NCI-H187 (cell line): ENCODE results near the gene GCSH.

Experiments
- DNase-seq, 2 experiments: peaks; one replicate each; lab custom pipeline; 2025; lab: John Stamatoyannopoulos, UW

GCSH gene

GRCh38 chr16:81101702-81102101 is 5.5 kb upstream of the GCSH start:
- no peak for DNase-seq

GRCh38 chr16:81099958-81100357 is 3.8 kb upstream of the GCSH start:
- DNase-seq: no peak

- DNase-seq: no peak
Measured at GRCh38 chr16:81097230-81097629, 1.0 kb upstream of the GCSH start.

GRCh38 chr16:81096715-81097208 is 567 bp upstream of the GCSH start:
- DNase-seq: no peak

GRCh38 chr16:81095653-81095952 is 592 bp downstream of the GCSH start:
- no peak for DNase-seq

- no peak for DNase-seq
Measured at GRCh38 chr16:81094771-81095251, 1.4 kb downstream of the GCSH start.

- DNase-seq: no peak
Measured at GRCh38 chr16:81088836-81089235, 7.4 kb downstream of the GCSH start.

- DNase-seq: no peak
Measured at GRCh38 chr16:81081014-81081413, 15.2 kb downstream of the GCSH start.

GRCh38 chr16:81080233-81080632 is 16.0 kb downstream of the GCSH start:
- no peak for DNase-seq

GRCh38 chr16:81077076-81077940 is 18.9 kb downstream of the GCSH start, which contains the start of gene C16orf46:
Gene C16orf46 (minus strand): TSS chr16:81077238. CDS start chr16:81063955, 13,283 bp downstream.
- peak; percentile 83 to 84 for DNase-seq

GRCh38 chr16:81076566-81077075 is 19.6 kb downstream of the GCSH start:
- peak; percentile 76 to 88 for DNase-seq

GRCh38 chr16:81073560-81074330 is 22.4 kb downstream of the GCSH start:
- no peak for DNase-seq

- DNase-seq: no peak
Measured at GRCh38 chr16:81071805-81072204, 24.4 kb downstream of the GCSH start.

GRCh38 chr16:81070979-81071378 is 25.2 kb downstream of the GCSH start:
- no peak for DNase-seq

- no peak for DNase-seq
Measured at GRCh38 chr16:81069063-81069462, 27.1 kb downstream of the GCSH start.

GRCh38 chr16:81067166-81067565 is 29.0 kb downstream of the GCSH start:
- no peak for DNase-seq

GRCh38 chr16:81066681-81067080 is 29.5 kb downstream of the GCSH start:
- no peak for DNase-seq

- no peak for DNase-seq
Measured at GRCh38 chr16:81061871-81062608, 34.2 kb downstream of the GCSH start.

GRCh38 chr16:81061307-81061640 is 34.9 kb downstream of the GCSH start:
- no peak for DNase-seq

GRCh38 chr16:81060576-81061306 is 35.5 kb downstream of the GCSH start:
- DNase-seq: no peak

GRCh38 chr16:81053761-81054160 is 42.4 kb downstream of the GCSH start:
- DNase-seq: no peak
